Measurements from ENCODE around the gene MYRIP.
"Not testable (repeated sequence)": the region's sequence is repeated elsewhere in the genome, so short reads cannot be mapped to it uniquely, and the experiment has no call there.

MYRIP gene

GRCh38 chr3:40044487-40044886 lies 235.1 kb downstream of the MYRIP start:
- DNase-seq, result no peak

DNA sequence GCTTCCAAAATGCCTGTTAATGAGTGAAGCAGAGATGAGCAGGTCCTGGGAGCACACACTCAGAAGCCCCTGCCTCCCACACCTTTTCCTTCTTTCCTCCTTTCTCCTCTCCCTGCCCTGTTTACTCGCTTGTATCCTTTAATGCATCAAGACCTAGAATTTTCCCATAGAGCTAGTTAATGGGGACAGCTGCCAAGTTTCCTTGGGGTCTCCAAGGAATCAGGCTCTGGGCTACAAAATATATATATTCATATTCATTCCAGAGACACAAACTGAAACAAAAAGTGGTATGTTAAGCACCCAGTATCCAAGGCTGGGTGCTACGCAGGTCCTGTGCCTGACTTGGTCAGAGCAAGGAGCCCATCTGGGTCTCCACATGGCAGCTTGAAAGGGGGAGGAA lies 235.6 kb downstream of the MYRIP start:
- DNase-seq, result no peak

DNA sequence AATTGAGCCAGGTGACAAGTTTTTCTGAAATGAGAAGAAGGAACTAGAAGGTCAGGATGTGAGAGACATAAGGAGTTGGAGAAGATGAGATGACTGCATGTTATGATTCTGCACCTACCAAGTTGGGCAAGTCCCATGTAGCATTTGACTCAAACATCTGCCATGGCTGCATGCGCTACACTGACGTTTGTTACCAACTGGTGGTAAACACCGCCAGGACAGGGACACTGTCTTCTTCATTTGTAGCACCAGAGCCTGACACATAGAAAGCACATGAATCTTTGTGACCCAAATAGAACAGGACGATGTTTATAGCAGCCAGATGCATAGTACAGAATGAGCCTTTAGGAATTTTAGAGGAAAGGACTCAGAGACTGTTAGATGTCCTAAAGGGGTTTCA lies 236.7 kb downstream of the MYRIP start:
- no peak for DNase-seq

- DNase-seq, result no peak
These were observed 238.0 kb downstream of the MYRIP start for GRCh38 chr3:40047406-40047805.

DNA sequence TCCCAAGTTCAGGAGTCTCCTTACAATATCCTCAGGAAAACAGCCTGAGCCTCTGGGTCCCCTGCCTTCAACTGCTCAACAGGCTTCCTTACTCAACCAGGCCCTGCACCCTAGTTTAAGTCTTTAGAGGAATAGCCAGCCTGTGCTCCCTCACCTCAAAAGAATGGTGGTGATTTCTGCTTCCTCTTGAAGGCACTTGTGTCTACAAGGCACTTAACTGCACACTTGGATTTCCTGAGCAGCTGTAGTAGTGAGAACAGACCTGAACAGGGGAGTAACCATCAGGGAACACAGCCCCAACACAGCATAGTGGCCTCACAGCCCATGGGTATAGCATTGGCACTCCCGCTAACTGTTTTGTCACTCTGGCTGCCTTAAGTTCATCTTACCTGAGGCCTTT lies 244.3 kb downstream of the MYRIP start:
- DNase-seq, result no peak

- DNase-seq, result no peak
These were observed 245.3 kb downstream of the MYRIP start for GRCh38 chr3:40054568-40055222.

DNA sequence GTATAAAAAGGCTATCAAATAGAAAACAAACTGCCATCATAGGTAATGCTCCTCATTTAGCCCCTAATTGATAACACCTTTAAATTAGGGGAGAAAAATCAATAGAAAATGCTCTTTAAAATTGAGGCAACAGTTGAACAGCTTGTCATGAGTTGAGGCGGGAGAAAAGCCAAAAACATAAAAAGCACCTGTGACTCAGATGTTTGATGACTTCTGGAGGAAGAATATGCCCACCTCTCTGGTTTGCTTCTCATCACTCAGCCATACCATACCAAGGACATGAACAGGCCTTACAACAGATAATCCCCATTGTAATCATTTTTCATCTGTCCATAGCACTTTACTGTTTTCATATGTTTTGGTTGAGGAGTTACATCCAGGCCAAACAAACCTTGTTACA lies 246.0 kb downstream of the MYRIP start:
- DNase-seq, result no peak

DNA sequence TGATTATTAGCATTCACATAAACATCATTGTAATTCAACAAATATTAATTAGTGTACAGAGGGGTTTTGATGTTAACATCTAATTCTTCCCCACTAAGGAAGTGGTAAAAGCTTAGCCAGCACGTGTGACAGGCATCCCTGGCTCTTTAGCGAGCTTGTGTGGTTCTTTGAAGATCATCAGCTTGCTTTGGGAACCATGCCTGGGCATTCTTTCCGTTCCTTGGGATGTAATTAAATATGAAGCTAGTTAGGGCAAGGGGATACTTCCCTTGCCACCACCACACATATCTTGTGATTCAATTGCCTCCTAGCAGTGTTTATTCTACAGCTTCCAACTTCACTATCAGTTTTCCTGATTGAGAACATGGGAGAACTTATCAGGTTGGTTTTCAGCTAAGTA lies 246.5 kb downstream of the MYRIP start:
- no peak for DNase-seq

- DNase-seq, result no peak
These were observed 247.7 kb downstream of the MYRIP start for GRCh38 chr3:40057077-40057476.

DNA sequence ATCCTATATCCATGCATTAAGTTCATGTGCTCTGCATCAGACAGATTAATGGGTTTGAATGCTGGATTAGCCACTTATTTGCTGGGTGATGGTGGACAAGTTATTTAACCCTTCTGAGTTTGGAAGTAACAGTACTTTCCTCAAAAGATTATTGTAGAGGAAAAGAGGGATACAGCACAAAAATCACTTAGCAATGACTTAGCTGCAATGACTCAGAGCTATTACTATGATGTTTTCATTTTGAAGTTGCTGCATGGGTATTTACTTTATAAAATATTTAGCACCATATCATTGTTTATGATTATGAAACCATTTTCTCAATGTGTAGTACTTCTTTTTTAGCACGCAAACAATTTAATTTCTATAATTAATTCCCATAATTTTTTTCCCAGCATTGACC lies 248.4 kb downstream of the MYRIP start:
- no peak for DNase-seq

GRCh38 chr3:40068636-40069035 lies 259.2 kb downstream of the MYRIP start:
- no peak for DNase-seq

GRCh38 chr3:40070816-40071215 lies 261.4 kb downstream of the MYRIP start:
- DNase-seq, result no peak

GRCh38 chr3:40071683-40072238 lies 262.4 kb downstream of the MYRIP start:
- DNase-seq, result no peak

GRCh38 chr3:40073310-40074007 lies 264.1 kb downstream of the MYRIP start:
- no peak for DNase-seq

GRCh38 chr3:40077139-40077538 lies 267.7 kb downstream of the MYRIP start:
- not testable (repeated sequence) for DNase-seq

GRCh38 chr3:40077828-40078492 lies 268.6 kb downstream of the MYRIP start:
- not testable (repeated sequence) for DNase-seq

DNA sequence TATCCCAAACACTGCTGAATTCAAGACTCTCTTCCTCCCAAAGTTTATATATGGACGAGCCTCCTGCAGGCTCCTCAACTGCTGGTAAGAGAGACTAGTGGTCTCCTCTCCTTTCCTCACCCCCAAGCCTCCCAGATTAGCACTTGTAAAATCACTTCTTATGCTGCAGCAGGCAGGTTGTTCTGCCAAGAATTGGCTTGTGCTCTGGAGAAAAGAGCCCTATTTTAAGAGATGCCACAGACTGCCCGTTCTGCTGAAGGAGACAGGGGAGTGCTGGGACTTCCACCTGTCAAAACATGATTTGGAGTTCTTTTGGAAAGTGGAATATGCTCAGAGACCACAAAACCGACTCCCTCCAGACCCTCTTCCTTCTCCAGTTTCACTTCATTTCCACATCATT lies 269.2 kb downstream of the MYRIP start:
- DNase-seq, result no peak

GRCh38 chr3:40079203-40079846 lies 269.9 kb downstream of the MYRIP start:
- no peak for DNase-seq

- no peak for DNase-seq
These were observed 270.4 kb downstream of the MYRIP start for GRCh38 chr3:40079847-40080240.

DNA sequence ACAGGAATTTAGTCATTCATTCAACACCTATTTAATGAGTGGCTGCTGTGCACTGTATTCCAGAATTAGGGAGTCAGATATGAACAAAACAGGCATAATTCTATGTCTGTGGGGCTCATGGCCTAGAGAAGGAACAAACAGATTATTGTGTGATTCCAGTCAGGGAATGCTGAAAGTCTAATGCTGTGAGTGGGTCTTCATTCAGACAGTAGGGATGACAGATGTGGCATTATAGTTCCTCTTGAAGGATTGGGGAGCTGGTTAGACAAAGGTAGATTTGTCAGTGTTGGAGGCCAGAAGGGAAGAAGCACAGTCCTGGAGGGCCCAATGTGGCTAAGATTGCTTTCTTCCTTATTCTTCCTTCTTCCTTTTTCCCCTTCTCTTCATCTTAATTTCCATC lies 273.7 kb downstream of the MYRIP start:
- DNase-seq, result no peak

DNA sequence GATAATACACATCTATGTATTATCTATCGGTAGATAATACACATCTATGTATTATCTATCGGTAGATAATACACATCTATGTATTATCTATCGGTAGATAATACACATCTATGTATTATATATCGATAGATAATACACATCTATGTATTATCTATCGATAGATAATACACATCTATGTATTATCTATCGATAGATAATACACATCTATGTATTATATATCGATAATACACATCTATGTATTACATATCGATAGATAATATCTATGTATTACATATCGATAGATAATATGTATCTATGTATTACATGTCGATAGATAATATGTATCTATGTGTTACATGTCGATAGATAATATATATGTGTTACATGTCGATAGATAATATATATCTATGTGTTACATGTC lies 275.0 kb downstream of the MYRIP start:
- DNase-seq, result not testable (repeated sequence)

GRCh38 chr3:40086890-40087883 lies 277.8 kb downstream of the MYRIP start:
- no peak for DNase-seq

Data from DMS79 (cell line).